GM12801 (cell line): ENCODE data around the gene UGT1A5.

Experiments used
- CTCF ChIP-seq: IDR thresholded peaks from one replicate; pipeline ENCODE4 v1.5.1; 2011; ENCODE audit warnings: control low read depth; ENCODE audit not compliant: insufficient read length; ENCODE audit errors: extremely low read depth

The UGT1A5 gene

DNA sequence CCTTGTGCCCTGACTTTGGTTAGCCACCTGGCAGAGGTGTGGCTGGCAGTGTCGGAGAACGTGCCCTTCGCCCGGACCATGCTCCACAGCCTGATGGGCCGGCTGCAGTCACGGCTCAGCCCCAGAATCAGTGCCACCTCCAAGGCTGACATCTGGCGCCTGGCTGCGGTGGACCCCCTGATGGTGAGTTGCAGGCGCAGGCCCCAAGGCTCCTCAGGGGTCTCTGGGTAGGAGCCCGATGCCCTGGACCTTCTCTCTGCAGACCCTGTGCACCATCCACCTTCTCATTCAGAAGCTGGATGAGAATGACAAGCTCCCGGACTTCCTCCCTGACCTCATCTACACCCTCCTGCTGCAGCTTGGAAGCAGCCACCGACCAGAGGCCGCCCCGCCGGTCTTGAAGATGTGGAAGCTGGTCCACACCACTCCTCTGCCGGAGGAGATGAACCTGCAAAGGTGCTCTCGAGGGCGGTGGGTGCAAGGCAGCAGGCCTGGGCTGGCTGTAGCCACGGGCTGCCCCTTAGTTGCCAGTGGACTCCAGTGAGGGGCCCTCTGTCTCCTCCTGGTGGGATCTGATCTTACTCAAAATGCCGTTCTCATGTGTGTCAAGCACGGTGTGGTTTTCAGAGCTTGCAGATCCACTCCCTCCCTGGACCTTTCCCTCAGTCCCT is 109.5 kb downstream of the UGT1A5 start:
- no peak for TF ChIP-seq CTCF
